GM20000 (cell line): ENCODE data around the gene COL4A4.

ENCODE experiments used
- DNase-seq: peaks from one replicate; pipeline ENCODE4 v3.0.0; 2012; ENCODE audit warnings: low spot score
- CTCF ChIP-seq: IDR thresholded peaks from 2 replicates; pipeline ENCODE4 v1.5.1; 2012; ENCODE audit warnings: mild to moderate bottlenecking, control low read depth; ENCODE audit errors: extremely low read depth, missing control alignments

Gene COL4A4

GRCh38 chr2:227016894-227017293 is 147.1 kb downstream of the COL4A4 start:
- DNase-seq = no peak
- no peak for TF ChIP-seq CTCF

- no peak for TF ChIP-seq CTCF
- no peak for DNase-seq
Measured at GRCh38 chr2:227013881-227014280, 150.1 kb downstream of the COL4A4 start.

GRCh38 chr2:227013330-227013729 is 150.7 kb downstream of the COL4A4 start:
- no peak for DNase-seq
- TF ChIP-seq CTCF = no peak

- DNase-seq = no peak
- no peak for TF ChIP-seq CTCF
Measured at GRCh38 chr2:227010433-227010832, 153.6 kb downstream of the COL4A4 start.

- DNase-seq = no peak
- no peak for TF ChIP-seq CTCF
Measured at GRCh38 chr2:227007940-227008339, 156.1 kb downstream of the COL4A4 start.

- no peak for TF ChIP-seq CTCF
- no peak for DNase-seq
Measured at GRCh38 chr2:227007148-227007547, 156.9 kb downstream of the COL4A4 start.

- DNase-seq = no peak
- TF ChIP-seq CTCF = no peak
Measured at GRCh38 chr2:227006189-227006897, 157.7 kb downstream of the COL4A4 start.
